LNCaP clone FGC (cell line): Measurements from ENCODE around the gene CIDEA.

Source experiments
- DNase-seq: peaks from one replicate; pipeline ENCODE4 v3.0.0-alpha.2; 2011; ENCODE audit warnings: low read depth
- H3K4me3 ChIP-seq: 2 replicates; pipeline ENCODE4 v1.5.1; 2011; ENCODE audit warnings: mild to moderate bottlenecking, low read depth, low read length, control low read depth
- TF ChIP-seq, protein P1 (sequence below): IDR thresholded peaks from 2 replicates; pipeline ENCODE4 v1.5.1; 2012; ENCODE audit warnings: mild to moderate bottlenecking; ENCODE audit not compliant: control insufficient read depth, insufficient read depth; ENCODE audit errors: extremely low read depth

CIDEA gene

DNA sequence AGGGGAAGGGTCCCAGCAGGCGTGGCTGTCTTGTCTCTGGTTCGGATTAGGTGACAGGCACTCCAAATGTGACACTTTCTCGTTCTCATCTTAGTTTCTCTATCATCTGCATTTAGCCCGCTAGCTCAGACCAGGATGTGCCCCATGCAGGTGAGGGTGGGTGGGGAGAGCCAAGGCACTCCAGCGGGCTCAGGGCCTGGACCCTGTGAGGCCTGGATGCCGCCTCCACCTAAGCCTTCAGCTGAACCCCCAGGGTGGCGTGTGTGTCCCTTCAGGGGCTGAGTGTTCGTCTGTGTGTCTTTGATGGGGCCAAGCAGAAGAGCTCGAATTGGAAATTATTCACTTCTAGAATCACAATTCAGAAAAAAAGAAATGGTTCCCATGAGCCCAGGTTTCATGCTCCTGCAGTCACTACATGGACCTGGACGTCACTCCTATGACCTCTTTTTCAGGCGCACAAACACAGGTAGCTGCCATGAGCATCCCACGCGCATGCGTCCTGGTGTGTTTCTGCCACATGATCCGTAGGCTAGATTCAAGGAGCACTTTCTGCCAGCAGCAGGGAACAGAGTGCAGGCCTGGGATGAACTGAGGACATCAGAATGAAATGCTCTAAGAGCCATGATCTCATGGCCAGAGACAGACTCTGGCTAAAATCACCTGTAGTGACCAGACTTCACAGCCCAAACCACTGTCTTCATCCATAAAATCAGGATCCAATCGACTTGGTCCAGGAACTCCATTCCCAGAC, 25.8 kb downstream of the CIDEA start:
- H3K4me3 ChIP-seq: no peak overlapping the region
- TF ChIP-seq, protein P1, sequence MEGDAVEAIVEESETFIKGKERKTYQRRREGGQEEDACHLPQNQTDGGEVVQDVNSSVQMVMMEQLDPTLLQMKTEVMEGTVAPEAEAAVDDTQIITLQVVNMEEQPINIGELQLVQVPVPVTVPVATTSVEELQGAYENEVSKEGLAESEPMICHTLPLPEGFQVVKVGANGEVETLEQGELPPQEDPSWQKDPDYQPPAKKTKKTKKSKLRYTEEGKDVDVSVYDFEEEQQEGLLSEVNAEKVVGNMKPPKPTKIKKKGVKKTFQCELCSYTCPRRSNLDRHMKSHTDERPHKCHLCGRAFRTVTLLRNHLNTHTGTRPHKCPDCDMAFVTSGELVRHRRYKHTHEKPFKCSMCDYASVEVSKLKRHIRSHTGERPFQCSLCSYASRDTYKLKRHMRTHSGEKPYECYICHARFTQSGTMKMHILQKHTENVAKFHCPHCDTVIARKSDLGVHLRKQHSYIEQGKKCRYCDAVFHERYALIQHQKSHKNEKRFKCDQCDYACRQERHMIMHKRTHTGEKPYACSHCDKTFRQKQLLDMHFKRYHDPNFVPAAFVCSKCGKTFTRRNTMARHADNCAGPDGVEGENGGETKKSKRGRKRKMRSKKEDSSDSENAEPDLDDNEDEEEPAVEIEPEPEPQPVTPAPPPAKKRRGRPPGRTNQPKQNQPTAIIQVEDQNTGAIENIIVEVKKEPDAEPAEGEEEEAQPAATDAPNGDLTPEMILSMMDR: no peak
- DNase-seq: no peak

DNA sequence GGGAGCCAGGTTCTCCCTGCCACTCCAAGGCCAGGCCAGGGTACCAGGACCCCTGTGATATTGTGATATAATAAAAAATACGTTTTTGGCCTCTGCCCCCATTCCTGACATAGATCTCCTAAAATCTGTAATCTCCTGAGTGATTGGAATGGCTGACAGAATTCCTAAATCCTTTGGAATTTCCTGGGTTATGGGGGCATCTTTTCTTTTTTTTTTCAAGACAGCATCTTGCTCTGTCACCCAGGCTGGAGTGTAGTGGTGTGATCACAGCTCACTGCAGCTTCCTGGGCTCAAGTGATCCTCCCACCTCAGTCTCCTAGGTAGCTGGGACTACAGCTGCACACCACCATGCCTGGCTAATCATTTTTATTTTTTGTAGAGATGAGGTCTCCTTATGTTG, 27.7 kb downstream of the CIDEA start:
- TF ChIP-seq, protein P1: no peak
- DNase-seq: no peak
- H3K4me3 ChIP-seq: no peak overlapping the region

DNA sequence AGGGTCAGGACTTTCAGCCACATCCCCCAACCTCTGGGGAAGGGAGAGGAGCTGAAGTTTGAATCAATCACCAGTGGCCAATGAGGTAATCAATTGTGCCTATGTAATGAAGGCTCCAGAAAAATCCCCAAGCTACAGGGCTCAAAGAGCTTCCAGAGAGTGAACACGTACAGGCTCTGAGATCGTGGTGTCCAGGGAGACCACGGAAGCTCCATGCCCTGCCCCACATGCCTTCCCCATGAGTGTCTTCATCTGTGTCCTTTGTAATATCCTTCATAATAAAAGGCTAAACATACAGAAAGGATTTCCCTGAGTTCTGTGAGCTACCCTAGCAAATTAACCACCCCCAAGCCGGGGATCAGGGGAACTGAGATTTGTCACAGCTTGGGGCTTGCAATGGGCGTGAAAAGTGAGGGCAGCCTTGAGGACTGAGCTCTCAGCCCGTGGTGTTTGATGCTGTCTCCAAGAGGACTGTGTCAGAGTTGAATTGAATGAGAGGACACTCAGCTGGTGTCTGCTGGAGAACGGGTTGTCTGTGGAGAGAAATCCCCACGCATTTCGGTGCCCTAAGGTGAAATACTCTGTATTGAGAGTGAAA, 28.4 kb downstream of the CIDEA start:
- TF ChIP-seq, protein P1: no peak
- no peak overlapping the region for H3K4me3 ChIP-seq
- DNase-seq: no peak

DNA sequence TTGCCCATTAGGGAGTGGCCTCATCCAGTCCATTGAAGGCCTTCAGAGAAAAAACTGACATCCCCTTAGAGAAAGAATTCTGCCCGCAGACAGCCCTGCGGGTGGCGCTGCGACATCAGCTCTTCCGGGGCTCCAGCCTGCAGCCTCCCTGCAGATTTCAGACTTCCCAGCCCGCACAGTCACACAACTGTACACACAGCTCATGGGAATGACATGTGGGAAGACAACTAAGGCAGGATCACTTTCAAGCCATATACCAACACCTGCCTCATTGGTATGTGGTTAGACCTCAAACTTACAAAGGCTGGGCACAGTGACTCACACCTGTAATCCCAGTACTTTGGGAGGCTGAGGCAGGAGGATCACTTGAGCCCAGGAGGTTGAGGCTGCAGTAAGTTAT, 29.1 kb downstream of the CIDEA start:
- no peak overlapping the region for H3K4me3 ChIP-seq
- no peak for DNase-seq
- TF ChIP-seq, protein P1: no peak

DNA sequence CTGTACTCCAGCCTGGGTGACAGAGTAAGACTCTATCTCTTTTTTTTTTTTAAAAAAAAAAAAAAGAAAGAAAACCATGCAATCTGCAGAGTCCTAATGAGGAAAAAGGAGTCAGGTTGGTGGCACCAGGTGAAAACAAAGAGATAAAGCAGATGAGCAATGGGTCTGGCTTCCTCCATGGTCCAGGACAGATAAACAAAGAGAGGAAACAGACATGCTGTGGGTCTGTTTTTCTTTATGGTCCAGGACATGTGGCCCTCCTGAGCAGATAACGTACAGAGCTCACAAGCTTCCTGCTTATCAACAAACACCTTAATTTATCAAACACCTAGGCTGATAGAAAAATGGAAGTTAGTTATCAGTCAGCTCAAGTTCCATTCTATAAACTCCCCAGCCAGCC, 29.5 kb downstream of the CIDEA start:
- no peak for DNase-seq
- TF ChIP-seq, protein P1: no peak
- no peak overlapping the region for H3K4me3 ChIP-seq

DNA sequence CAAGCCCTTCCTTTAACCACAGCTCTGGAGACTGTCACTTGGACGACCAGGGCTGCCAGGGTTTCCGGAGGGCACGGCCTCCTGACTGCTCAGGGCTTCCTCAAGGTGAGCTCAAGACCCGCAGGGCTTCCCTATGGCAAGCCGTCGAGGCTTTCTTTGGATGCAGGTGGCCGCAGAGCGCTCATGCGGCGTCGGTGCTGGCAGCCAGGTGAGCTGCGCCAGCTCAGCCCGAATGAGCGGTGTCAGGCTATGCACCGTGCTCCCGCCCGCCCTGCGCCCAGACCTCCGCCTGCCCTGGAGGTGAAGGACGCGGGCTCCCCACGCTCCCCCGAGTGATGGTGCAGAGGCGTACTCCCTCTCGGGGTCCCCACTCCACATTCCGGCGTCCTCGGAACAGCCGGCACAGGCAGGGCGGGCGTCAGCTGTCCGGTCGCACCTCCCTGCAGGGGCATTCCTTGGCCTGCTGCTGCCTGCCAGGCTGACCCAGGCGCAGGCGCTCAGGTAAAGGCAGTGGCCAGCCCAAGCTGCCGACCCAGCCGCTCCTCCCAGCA, 33.0 kb downstream of the CIDEA start:
- TF ChIP-seq, protein P1: no peak
- no peak overlapping the region for H3K4me3 ChIP-seq
- DNase-seq: no peak
